Measurements from ENCODE around the gene GPC3.

DNA sequence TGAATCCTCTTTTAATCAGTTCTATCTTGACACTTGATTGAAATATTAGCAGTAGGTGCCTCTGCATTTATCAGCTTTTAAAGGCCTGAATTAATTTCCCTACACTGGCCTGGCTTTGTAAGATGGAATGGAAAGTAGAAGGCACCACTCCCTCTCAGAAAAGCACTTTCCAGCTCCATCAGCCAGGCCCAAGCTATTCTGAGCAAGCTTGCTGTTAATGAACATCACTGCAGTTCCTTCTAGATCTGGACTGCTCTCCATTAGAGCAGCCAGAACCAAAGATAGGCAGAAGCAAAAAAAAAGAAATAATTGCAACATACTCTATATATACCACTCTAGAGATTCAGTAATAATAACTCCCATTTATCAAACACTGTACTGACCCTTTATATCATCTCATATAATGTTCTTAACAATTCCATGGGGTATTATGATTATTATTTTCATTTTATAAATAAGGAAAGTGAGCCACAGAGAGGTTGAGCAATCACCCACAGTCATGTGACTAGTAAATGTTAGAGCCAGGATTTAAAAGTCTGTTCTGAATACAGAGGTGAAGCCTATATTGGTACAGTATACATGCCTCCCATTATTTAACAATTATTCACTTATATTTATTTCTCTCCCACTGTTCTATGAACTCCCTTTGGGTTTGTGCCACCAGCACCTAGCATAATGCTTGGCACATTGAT lies 39.4 kb upstream of the GPC3 start:
- TF ChIP-seq, protein P1, sequence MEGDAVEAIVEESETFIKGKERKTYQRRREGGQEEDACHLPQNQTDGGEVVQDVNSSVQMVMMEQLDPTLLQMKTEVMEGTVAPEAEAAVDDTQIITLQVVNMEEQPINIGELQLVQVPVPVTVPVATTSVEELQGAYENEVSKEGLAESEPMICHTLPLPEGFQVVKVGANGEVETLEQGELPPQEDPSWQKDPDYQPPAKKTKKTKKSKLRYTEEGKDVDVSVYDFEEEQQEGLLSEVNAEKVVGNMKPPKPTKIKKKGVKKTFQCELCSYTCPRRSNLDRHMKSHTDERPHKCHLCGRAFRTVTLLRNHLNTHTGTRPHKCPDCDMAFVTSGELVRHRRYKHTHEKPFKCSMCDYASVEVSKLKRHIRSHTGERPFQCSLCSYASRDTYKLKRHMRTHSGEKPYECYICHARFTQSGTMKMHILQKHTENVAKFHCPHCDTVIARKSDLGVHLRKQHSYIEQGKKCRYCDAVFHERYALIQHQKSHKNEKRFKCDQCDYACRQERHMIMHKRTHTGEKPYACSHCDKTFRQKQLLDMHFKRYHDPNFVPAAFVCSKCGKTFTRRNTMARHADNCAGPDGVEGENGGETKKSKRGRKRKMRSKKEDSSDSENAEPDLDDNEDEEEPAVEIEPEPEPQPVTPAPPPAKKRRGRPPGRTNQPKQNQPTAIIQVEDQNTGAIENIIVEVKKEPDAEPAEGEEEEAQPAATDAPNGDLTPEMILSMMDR (IDR thresholded peaks at IDR 0.05; ENCODE audit: low read depth, low read length, poor library complexity, severe bottlenecking) = no peak
- TF ChIP-seq EZH2phosphoT487 (IDR thresholded peaks at IDR 0.05; ENCODE audit: borderline replicate concordance, low read length) = no peak

Data from DOHH2 (cell line).